ENCODE results near the gene KBTBD3. TPM values are rescaled to one million over a fixed set of nuclear protein-coding genes. Genes with fewer than 3 reads are reported as not detected.

KBTBD3 gene
- 1 to 10 TPM; 3.6 to 8.3 (median 6.6) TPM for total RNA-seq

- DNase-seq (ENCODE audit: extremely low spot score) = peak; percentile 99
- H3K27me3 ChIP-seq = no peaks in the 10 kb centered on the region
- intact Hi-C loops (cut with DNase I) = loop anchor here (5.0 kb wide), 1 partner anchor 55 kb away; the partner anchor contains the start of gene MSANTD4
- H3K9me3 ChIP-seq = no peaks in the 10 kb centered on the region
- WGBS = under 1% methylated on average over 27 of the region's 37 CpGs
- H3K27ac ChIP-seq (replicated peaks in 1 of 4) = peak within 1 kb of the TSS; percentile 93 to 97 (median 95)
- TF ChIP-seq CTCF (IDR thresholded peaks at IDR 0.05) = peak in 2 of 3 experiments; percentile 23 to 30
- TF ChIP-seq EP300 (IDR thresholded peaks at IDR 0.05) = no peak
- peak; percentile 92 to 98 for TF ChIP-seq POLR2AphosphoS5 (IDR thresholded peaks at IDR 0.05)
- TF ChIP-seq POLR2A (IDR thresholded peaks at IDR 0.05; ENCODE audit: low read depth) = peak; percentile 83
- H3K4me3 ChIP-seq = peak within 1 kb of the TSS; percentile 66 to 72 (median 69)
- peaks cover 24 to 59% (median 52%) of the 10 kb centered on the region in 4 donors for H3K4me1 ChIP-seq
- peaks cover 0 to 18% (median 2%) of the 10 kb centered on the region in 4 donors for H3K36me3 ChIP-seq
These were observed at the start of gene KBTBD3 for GRCh38 chr11:106076919-106077608. Gene KBTBD3 (minus strand): TSS chr11:106077347. CDS start chr11:106059097, 18,250 bp downstream.

- H3K27ac ChIP-seq (replicated peaks in 1 of 4) = no peak overlapping the region
- H3K9me3 ChIP-seq = no peaks in the 10 kb centered on the region
- DNase-seq (ENCODE audit: extremely low spot score) = no peak
- H3K4me3 ChIP-seq = no peak overlapping the region
- 71% methylated on average over 6 of the region's 6 CpGs for WGBS
- no peak for TF ChIP-seq POLR2A (IDR thresholded peaks at IDR 0.05; ENCODE audit: low read depth)
- no peak for TF ChIP-seq POLR2AphosphoS5 (IDR thresholded peaks at IDR 0.05)
- no peak for TF ChIP-seq EP300 (IDR thresholded peaks at IDR 0.05)
- no peak for TF ChIP-seq CTCF (IDR thresholded peaks at IDR 0.05)
- H3K4me1 ChIP-seq = no peaks in the 10 kb centered on the region
- no peaks in the 10 kb centered on the region for H3K27me3 ChIP-seq
- intact Hi-C loops (cut with DNase I) = no loop called here
- no peaks in the 10 kb centered on the region for H3K36me3 ChIP-seq
These were observed 44.6 kb upstream of the KBTBD3 start for GRCh38 chr11:106121570-106122320.

- intact Hi-C loops (cut with DNase I) = no loop called here
- Histone ChIP-seq H3K4me3 (no peak overlapping the region), H3K27me3 (no peaks in the 10 kb centered on the region), H3K4me1 (no peaks in the 10 kb centered on the region), H3K27ac (replicated peaks in 1 of 4) (no peak overlapping the region), H3K36me3 (no peaks in the 10 kb centered on the region), H3K9me3 (no peaks in the 10 kb centered on the region)
- no peak for DNase-seq (ENCODE audit: extremely low spot score)
- WGBS = 94% methylated on average over 6 of the region's 6 CpGs
- TF ChIP-seq POLR2AphosphoS5 (IDR thresholded peaks at IDR 0.05) = no peak
- no peak for TF ChIP-seq POLR2A (IDR thresholded peaks at IDR 0.05; ENCODE audit: low read depth)
- no peak for TF ChIP-seq CTCF (IDR thresholded peaks at IDR 0.05)
- TF ChIP-seq EP300 (IDR thresholded peaks at IDR 0.05) = no peak
These were observed 28.8 kb upstream of the KBTBD3 start for GRCh38 chr11:106105986-106106385.

- Histone ChIP-seq H3K27me3 (no peaks in the 10 kb centered on the region), H3K4me3 (no peak overlapping the region), H3K27ac (replicated peaks in 1 of 4) (no peak overlapping the region), H3K9me3 (no peaks in the 10 kb centered on the region), H3K36me3 (peaks cover 6 to 23% (median 14%) of the 10 kb centered on the region in 4 donors), H3K4me1 (no peaks in the 10 kb centered on the region)
- intact Hi-C loops (cut with DNase I) = no loop called here
- TF ChIP-seq POLR2AphosphoS5 (IDR thresholded peaks at IDR 0.05) (no peak), EP300 (IDR thresholded peaks at IDR 0.05) (no peak)
- WGBS = 92% methylated on average over 1 of the region's 1 CpG
- DNase-seq (ENCODE audit: extremely low spot score) = no peak
These were observed 24.7 kb upstream of the KBTBD3 start for GRCh38 chr11:106101819-106102218.

- DNase-seq (ENCODE audit: extremely low spot score) = no peak
- Histone ChIP-seq H3K4me3 (no peak overlapping the region), H3K27me3 (no peaks in the 10 kb centered on the region), H3K4me1 (no peaks in the 10 kb centered on the region), H3K27ac (replicated peaks in 1 of 4) (no peak overlapping the region), H3K9me3 (no peaks in the 10 kb centered on the region), H3K36me3 (peaks cover 6 to 28% (median 17%) of the 10 kb centered on the region in 4 donors)
- no peak for TF ChIP-seq POLR2AphosphoS5 (IDR thresholded peaks at IDR 0.05)
- TF ChIP-seq EP300 (IDR thresholded peaks at IDR 0.05) = no peak
- no peak for TF ChIP-seq CTCF (IDR thresholded peaks at IDR 0.05)
- no peak for TF ChIP-seq POLR2A (IDR thresholded peaks at IDR 0.05; ENCODE audit: low read depth)
- 83% methylated on average over 3 of the region's 3 CpGs for WGBS
- intact Hi-C loops (cut with DNase I) = no loop called here
These were observed 24.2 kb upstream of the KBTBD3 start for GRCh38 chr11:106101370-106101769.

All from esophagus muscularis mucosa (tissue), 4 donors.